IMR-90 (cell line): ENCODE results near the gene PLEK2. TPM values are rescaled to one million over a fixed set of nuclear protein-coding genes. Genes with fewer than 3 reads are reported as not detected.
A peak's percentile ranks its signal among the peaks of the same experiment; 100 is the strongest.

ENCODE experiments used
- ATAC-seq: fragments of 200-7000 bp; cut with Tn5 transposase; 2 replicates; pipeline ENCODE4 v1.9.1; 2020; ENCODE audit warnings: low read depth, mild to moderate bottlenecking, moderate library complexity
- BruUV-seq: library from RNA; stranded (reverse); fragments of 400-500 nt; replicated peaks from 2 replicates; lab custom pipeline; 2021; lab: Mats Ljungman, UMichigan
- CTCF ChIA-PET: fragments of 300-600 bp; formaldehyde crosslinking; extraction: SDS; loops from one replicate; lab custom pipeline; 2021; ENCODE audit warnings: antibody characterized with exemption; lab: Yijun Ruan, JAX
- POLR2A ChIA-PET: fragments of 300-600 bp; sonication (Branson Sonifier 250); formaldehyde crosslinking; loops from one replicate; lab custom pipeline; 2022; ENCODE audit warnings: antibody characterized with exemption; ENCODE audit not compliant: unreplicated experiment; lab: Charles Lee
- DNase-seq: peaks from one replicate; pipeline ENCODE4 v3.0.0; 2013
- H2AFZ ChIP-seq: replicated peaks from 2 replicates; pipeline ENCODE3; 2013; ENCODE audit warnings: low read length, mild to moderate bottlenecking; ENCODE audit not compliant: poor library complexity
- H2AK5ac ChIP-seq: 2 replicates; pipeline ENCODE4 v1.6.1; 2013; ENCODE audit warnings: low read depth, low read length, inconsistent platforms
- H2AK9ac ChIP-seq: replicated peaks from 2 replicates; pipeline ENCODE3; 2013; ENCODE audit warnings: mild to moderate bottlenecking, low read depth, low read length, moderate library complexity; ENCODE audit not compliant: poor library complexity
- H2BK120ac ChIP-seq: 2 replicates; pipeline ENCODE4 v1.6.1; 2013; ENCODE audit warnings: low read depth, low read length, inconsistent platforms
- H2BK15ac ChIP-seq: 3 replicates; pipeline ENCODE4 v1.6.1; 2013; ENCODE audit warnings: low read depth, low read length, inconsistent platforms
- H2BK20ac ChIP-seq: 2 replicates; pipeline ENCODE4 v1.6.1; 2013; ENCODE audit warnings: low read depth, mild to moderate bottlenecking, inconsistent platforms, low read length, moderate library complexity
- H2BK5ac ChIP-seq: 2 replicates; pipeline ENCODE4 v1.6.1; 2013; ENCODE audit warnings: mild to moderate bottlenecking, low read depth, low read length, inconsistent platforms; ENCODE audit not compliant: poor library complexity, severe bottlenecking
- H3K14ac ChIP-seq: replicated peaks from 2 replicates; pipeline ENCODE4 v1.6.1; 2013; ENCODE audit warnings: low read depth, low read length, inconsistent platforms
- H3K18ac ChIP-seq: 2 replicates; pipeline ENCODE4 v1.6.1; 2013; ENCODE audit warnings: low read depth, low read length, control low read depth
- H3K23ac ChIP-seq: 2 replicates; pipeline ENCODE4 v1.6.1; 2013; ENCODE audit warnings: low read depth, low read length, inconsistent platforms
- H3K27ac ChIP-seq: 2 replicates; pipeline ENCODE4 v1.5.1; 2013; ENCODE audit warnings: mild to moderate bottlenecking, control low read depth, low read length; ENCODE audit not compliant: insufficient read depth
- H3K27me3 ChIP-seq: 2 replicates; pipeline ENCODE4 v1.6.1; 2013; ENCODE audit warnings: low read length; ENCODE audit not compliant: control insufficient read depth, insufficient read depth
- H3K36me3 ChIP-seq: 2 replicates; pipeline ENCODE4 v1.6.1; 2013; ENCODE audit warnings: low read length, mixed read lengths; ENCODE audit not compliant: control insufficient read depth, insufficient read depth
- H3K4ac ChIP-seq: 2 replicates; pipeline ENCODE4 v1.6.1; 2013; ENCODE audit warnings: low read depth, low read length, inconsistent platforms
- H3K4me1 ChIP-seq: 2 replicates; pipeline ENCODE4 v1.6.1; 2013; ENCODE audit warnings: low read length, mixed read lengths; ENCODE audit not compliant: control insufficient read depth, insufficient read depth
- H3K4me2 ChIP-seq: 2 replicates; pipeline ENCODE4 v1.6.1; 2013; ENCODE audit warnings: low read depth, mild to moderate bottlenecking, control low read depth, low read length, moderate library complexity
- H3K4me3 ChIP-seq: 2 replicates; pipeline ENCODE4 v1.5.1; 2013; ENCODE audit warnings: low read depth, mild to moderate bottlenecking, control low read depth, low read length, moderate library complexity; ENCODE audit not compliant: insufficient read depth
- H3K56ac ChIP-seq: 2 replicates; pipeline ENCODE4 v1.6.1; 2013; ENCODE audit warnings: low read length, inconsistent platforms; ENCODE audit not compliant: insufficient read depth; ENCODE audit errors: extremely low read depth
- H3K79me1 ChIP-seq, 2 experiments: 2 replicates each; pipeline ENCODE4 v1.6.1; 2013; ENCODE audit warnings: low read length in 2 of 2, inconsistent platforms in 1 of 2, low read depth in 1 of 2
- H3K9ac ChIP-seq: 2 replicates; pipeline ENCODE4 v1.6.1; 2013; ENCODE audit warnings: low read depth, low read length, control low read depth
- H3K9me1 ChIP-seq: 2 replicates; pipeline ENCODE4 v1.6.1; 2013; ENCODE audit warnings: low read length, inconsistent platforms; ENCODE audit not compliant: insufficient read depth
- H3K9me3 ChIP-seq: 2 replicates; pipeline ENCODE4 v1.6.1; 2013; ENCODE audit warnings: low read length; ENCODE audit not compliant: control insufficient read depth, insufficient read depth
- H4K20me1 ChIP-seq: 2 replicates; pipeline ENCODE4 v1.6.1; 2013; ENCODE audit warnings: low read length, inconsistent platforms; ENCODE audit not compliant: insufficient read depth
- H4K5ac ChIP-seq: 2 replicates; pipeline ENCODE4 v1.6.1; 2013; ENCODE audit warnings: mild to moderate bottlenecking, low read depth, low read length, control low read depth
- H4K8ac ChIP-seq, 2 experiments: 2 replicates each; pipeline ENCODE4 v1.6.1; 2013; ENCODE audit warnings: low read depth in 2 of 2, low read length in 2 of 2, control low read depth in 1 of 2, inconsistent platforms in 1 of 2
- H4K91ac ChIP-seq: 2 replicates; pipeline ENCODE4 v1.6.1; 2013; ENCODE audit warnings: low read depth, low read length, inconsistent platforms; ENCODE audit not compliant: insufficient read depth
- BHLHE40 ChIP-seq: fragments of 150-350 bp; IDR thresholded peaks from 2 replicates; pipeline ENCODE4 v1.6.1; 2016; ENCODE audit warnings: mild to moderate bottlenecking, low read depth, low read length
- CEBPB ChIP-seq: IDR thresholded peaks from 2 replicates; pipeline ENCODE4 v1.6.1; 2012; ENCODE audit warnings: low read depth, low read length, improper control_type of control experiment
- CHD1 ChIP-seq: IDR thresholded peaks from 2 replicates; pipeline ENCODE4 v1.6.1; 2012; ENCODE audit warnings: low read depth, low read length, improper control_type of control experiment
- FOS ChIP-seq: fragments of 150-350 bp; IDR thresholded peaks from 2 replicates; pipeline ENCODE4 v1.6.1; 2016; ENCODE audit warnings: low read depth, low read length
- MAZ ChIP-seq: IDR thresholded peaks from 2 replicates; pipeline ENCODE4 v1.6.1; 2012; ENCODE audit warnings: low read depth, mild to moderate bottlenecking, low read length, improper control_type of control experiment, moderate library complexity, borderline replicate concordance
- MXI1 ChIP-seq: IDR thresholded peaks from 2 replicates; pipeline ENCODE4 v1.6.1; 2012; ENCODE audit warnings: low read depth, mild to moderate bottlenecking, low read length, moderate library complexity, borderline replicate concordance
- NFE2L2 ChIP-seq: fragments of 150-350 bp; IDR thresholded peaks from 2 replicates; pipeline ENCODE4 v1.6.1; 2016; ENCODE audit warnings: low read depth, mild to moderate bottlenecking, low read length
- POLR2A ChIP-seq: IDR thresholded peaks from 2 replicates; pipeline ENCODE4 v1.6.1; 2012; ENCODE audit warnings: mild to moderate bottlenecking, low read depth, low read length
- RAD21 ChIP-seq: IDR thresholded peaks from 2 replicates; pipeline ENCODE4 v1.6.1; 2012; ENCODE audit warnings: low read length, improper control_type of control experiment
- RCOR1 ChIP-seq: IDR thresholded peaks from 2 replicates; pipeline ENCODE4 v1.6.1; 2012; ENCODE audit warnings: mild to moderate bottlenecking, low read length, improper control_type of control experiment; ENCODE audit not compliant: insufficient replicate concordance
- SMC3 ChIP-seq: fragments of 150-350 bp; IDR thresholded peaks from 2 replicates; pipeline ENCODE4 v1.6.1; 2016; ENCODE audit warnings: low read depth, mild to moderate bottlenecking, antibody characterized with exemption, low read length, moderate library complexity
- WGBS, 2 experiments: methylation state at CpG; one replicate each; pipeline versions ENCODE4 v1.1.5 to v1.1.7; 2013; ENCODE audit warnings: missing lambda C conversion rate in 2 of 2; ENCODE audit not compliant: insufficient read length in 1 of 2; ENCODE audit errors: extremely low coverage in 2 of 2; 5-methylcytosine and 5-hydroxymethylcytosine counted together
- dilution Hi-C: fragments of 300-500 bp; cut with HindIII; formaldehyde crosslinking; loops from one replicate; pipeline ENCODE4 v1.14.3; 2018; ENCODE audit warnings: low sequenced_read_pairs; ENCODE audit not compliant: unreplicated experiment
- in situ Hi-C: fragments of 300-500 bp; cut with MboI; formaldehyde crosslinking; loops from 3 replicates; pipeline ENCODE4 v1.14.3; 2019; ENCODE audit warnings: low sequenced_read_pairs, inconsistent platforms, mixed read lengths
- intact Hi-C: fragments of 100-400 bp; cut with micrococcal nuclease; formaldehyde crosslinking; loops from 2 replicates; pipeline ENCODE4 v1.10.0; 2022
- polyA plus RNA-seq, 3 experiments: library from polyadenylated mRNA; depleted of rRNA; stranded (reverse); fragments of >200 nt; gene quantifications; 2 replicates each; pipeline ENCODE4 v1.2.3, GENCODE V29; 2012; ENCODE audit warnings: low replicate concordance in 1 of 3
- total RNA-seq: library from RNA; depleted of rRNA; stranded (reverse); fragments of >200 nt; gene quantifications from 2 replicates; pipeline ENCODE4 v1.2.3, GENCODE V29; 2012
- TF ChIP-seq, protein P1 (sequence below): fragments of 150-350 bp; IDR thresholded peaks from 2 replicates; pipeline ENCODE4 v1.6.1; 2016; ENCODE audit warnings: low read depth, mild to moderate bottlenecking, low read length, moderate library complexity, borderline replicate concordance
- TF ChIP-seq, protein P2 (sequence below): fragments of 150-350 bp; IDR thresholded peaks from 2 replicates; pipeline ENCODE4 v1.6.1; 2017; ENCODE audit warnings: mild to moderate bottlenecking, antibody characterized with exemption, low read length, low read depth

The PLEK2 gene
- total and polyA plus RNA-seq, 2 of the 4 experiments (the other 2 are of a cell fraction): 1.7 to 2.5 TPM

DNA sequence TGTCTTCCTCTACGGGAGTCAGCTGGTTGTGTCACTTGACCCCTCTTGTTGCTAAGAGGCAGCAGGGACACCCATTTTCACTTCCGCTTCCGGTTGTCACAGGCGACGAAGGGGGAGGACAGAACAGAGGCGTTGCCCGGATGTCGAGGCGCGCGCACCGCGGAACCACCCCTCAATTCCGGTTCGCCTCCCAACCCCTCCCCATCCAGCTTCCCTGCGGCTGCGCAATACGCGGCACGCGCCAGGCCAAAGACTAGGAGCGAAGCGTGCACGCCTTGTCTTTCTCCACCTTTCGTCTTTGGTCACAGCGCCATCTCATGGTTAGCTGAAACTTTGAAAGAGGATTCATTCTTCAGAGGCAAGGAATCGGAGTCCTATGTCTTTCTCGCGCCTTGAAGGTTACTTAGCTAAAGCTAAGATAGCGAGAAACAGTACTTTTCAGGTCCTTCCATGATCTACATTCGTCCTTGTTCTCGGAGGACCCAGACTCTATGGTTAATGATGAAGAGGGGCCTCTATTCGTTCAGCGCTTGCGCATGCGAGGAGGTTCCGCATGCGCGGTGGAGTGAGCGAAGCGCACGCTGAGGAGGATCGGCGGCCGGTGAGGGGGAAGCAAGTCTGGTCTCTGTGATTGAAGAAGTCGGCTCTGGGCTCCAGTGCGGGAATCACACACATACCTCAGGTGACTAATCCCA, 52.0 kb downstream of the PLEK2 start, which contains the start of the genes ATP6V1D and EIF2S1:
ATP6V1D (minus strand) TSS at position 30 of the 695 bp plus-strand sequence. CDS start 106 bp downstream, outside the sequence.
EIF2S1 (plus strand) TSS at position 554 of the 695 bp plus-strand sequence. CDS start 4,440 bp downstream, outside the sequence.
- peaks cover 2% of the 10 kb centered on the region; the same call in 1 of the 2 replicates for H3K4me1 ChIP-seq
- peaks cover 2% of the 10 kb centered on the region; the same call in 1 of the 2 replicates for H3K9me1 ChIP-seq
- ChIA-PET POLR2A (no interaction called here), CTCF (interaction anchor here (0.5 to 1.6 kb wide), 20 partner anchors 9 to 506 kb away, joined by 3 to 9 read pairs (median 3); no protein-coding TSS in a partner anchor)
- peak within 1 kb of the TSS; percentile 93 for H2AK9ac ChIP-seq
- H3K14ac ChIP-seq: peak within 1 kb of the TSS; percentile 99
- peak within 1 kb of the TSS; percentile 83 for H2AK5ac ChIP-seq
- peak within 1 kb of the TSS; percentile 88 for H3K4me2 ChIP-seq
- H4K20me1 ChIP-seq: peaks cover 19% of the 10 kb centered on the region
- 0% methylated on average over 5 of the region's 47 CpGs; no CpG with 5 or more reads in 1 of the 2 experiments for WGBS, 2 experiments
- peak within 1 kb of the TSS; percentile 96 for H2BK15ac ChIP-seq
- peak within 1 kb of the TSS; percentile 100 for H3K23ac ChIP-seq
- H3K27ac ChIP-seq: peak within 1 kb of the TSS; percentile 87
- H4K8ac ChIP-seq: peak within 1 kb of the TSS; percentile 45 to 98
- peak within 1 kb of the TSS; percentile 89 for H3K18ac ChIP-seq
- intact Hi-C loops (loop anchor here (1.0 kb wide), 2 partner anchors 119 to 194 kb away; partner anchors contain the start of gene PALS1), dilution Hi-C loops (no loop called here), in situ Hi-C loops (no loop called here)
- peak within 1 kb of the TSS; percentile 97 for H3K4ac ChIP-seq
- H2BK5ac ChIP-seq: peak within 1 kb of the TSS; percentile 95
- peak within 1 kb of the TSS; percentile 93 for H4K5ac ChIP-seq
- no TSS peak for BruUV-seq
- H3K56ac ChIP-seq: peak within 1 kb of the TSS; percentile 100
- peak within 1 kb of the TSS; percentile 96 for H3K4me3 ChIP-seq
- H2AFZ ChIP-seq: peak within 1 kb of the TSS; percentile 92
- no peaks in the 10 kb centered on the region; the same call in 1 of the 2 replicates for H3K36me3 ChIP-seq
- peak within 1 kb of the TSS; percentile 89 for H2BK20ac ChIP-seq
- DNase-seq (peak; percentile 99), ATAC-seq (peak; percentile 97)
- peak within 1 kb of the TSS; percentile 97 for H2BK120ac ChIP-seq
- peak within 1 kb of the TSS; percentile 92 for H3K9ac ChIP-seq
- H3K79me1 ChIP-seq: peaks cover 3 to 27% of the 10 kb centered on the region in 2 experiments; a peak in 2 of 4 replicates
- no peaks in the 10 kb centered on the region for H3K27me3 ChIP-seq
- peak within 1 kb of the TSS; percentile 99 for H4K91ac ChIP-seq
- no peaks in the 10 kb centered on the region for H3K9me3 ChIP-seq
- TF ChIP-seq CHD1 (no peak), NFE2L2 (no peak), RCOR1 (peak; percentile 75), BHLHE40 (peak; percentile 98), SMC3 (no peak; the same call in 1 of the 2 replicates), FOS (no peak), RAD21 (peak; percentile 29), POLR2A (peak; percentile 79), MAZ (peak; percentile 94), MXI1 (peak; percentile 75; the same call in 1 of the 2 replicates), CEBPB (peak; percentile 64; the same call in 1 of the 2 replicates)
- TF ChIP-seq, protein P1, sequence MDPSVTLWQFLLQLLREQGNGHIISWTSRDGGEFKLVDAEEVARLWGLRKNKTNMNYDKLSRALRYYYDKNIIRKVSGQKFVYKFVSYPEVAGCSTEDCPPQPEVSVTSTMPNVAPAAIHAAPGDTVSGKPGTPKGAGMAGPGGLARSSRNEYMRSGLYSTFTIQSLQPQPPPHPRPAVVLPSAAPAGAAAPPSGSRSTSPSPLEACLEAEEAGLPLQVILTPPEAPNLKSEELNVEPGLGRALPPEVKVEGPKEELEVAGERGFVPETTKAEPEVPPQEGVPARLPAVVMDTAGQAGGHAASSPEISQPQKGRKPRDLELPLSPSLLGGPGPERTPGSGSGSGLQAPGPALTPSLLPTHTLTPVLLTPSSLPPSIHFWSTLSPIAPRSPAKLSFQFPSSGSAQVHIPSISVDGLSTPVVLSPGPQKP: 0 out of 2 replicates have a peak, but pooled peaks have one; percentile 75
- TF ChIP-seq, protein P2, sequence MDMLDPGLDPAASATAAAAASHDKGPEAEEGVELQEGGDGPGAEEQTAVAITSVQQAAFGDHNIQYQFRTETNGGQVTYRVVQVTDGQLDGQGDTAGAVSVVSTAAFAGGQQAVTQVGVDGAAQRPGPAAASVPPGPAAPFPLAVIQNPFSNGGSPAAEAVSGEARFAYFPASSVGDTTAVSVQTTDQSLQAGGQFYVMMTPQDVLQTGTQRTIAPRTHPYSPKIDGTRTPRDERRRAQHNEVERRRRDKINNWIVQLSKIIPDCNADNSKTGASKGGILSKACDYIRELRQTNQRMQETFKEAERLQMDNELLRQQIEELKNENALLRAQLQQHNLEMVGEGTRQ: peak; percentile 87
